ENCODE results near the gene MBD4.

DNA sequence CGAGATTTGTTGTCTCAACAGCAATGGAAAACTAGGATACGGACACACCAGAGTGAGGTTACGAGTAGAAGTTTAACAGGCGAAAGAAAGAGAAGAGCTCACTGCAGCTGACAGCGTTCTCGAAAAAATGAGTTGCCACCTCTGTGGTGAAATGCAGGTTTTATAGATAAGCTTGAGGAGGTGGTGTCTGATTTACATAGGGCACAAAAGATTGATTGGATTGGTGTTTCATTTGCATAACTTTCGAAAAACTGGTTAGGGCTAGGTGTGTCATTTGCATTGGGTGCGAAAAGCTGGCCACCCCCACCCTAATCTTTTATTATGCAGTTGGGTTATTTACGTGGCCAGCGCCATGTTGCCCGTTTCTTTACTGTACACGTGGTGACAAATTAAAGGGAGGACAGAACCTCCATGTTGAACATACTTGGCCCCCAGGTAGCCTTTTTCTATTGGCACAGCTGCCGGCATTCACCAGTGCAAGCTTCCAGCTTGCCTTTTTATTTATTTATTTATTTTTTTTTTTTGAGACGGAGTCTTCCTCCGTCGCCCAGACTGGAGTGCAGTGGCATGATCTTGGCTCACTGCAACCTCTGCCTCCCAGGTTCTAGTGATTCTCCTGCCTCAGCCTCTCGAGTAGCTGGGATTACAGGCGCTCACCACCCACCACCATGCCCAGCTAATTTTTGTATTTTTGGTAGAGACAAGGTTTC, 8.6 kb upstream of the MBD4 start:
- TF ChIP-seq POLR2A (IDR thresholded peaks at IDR 0.05) (no peak), POLR2AphosphoS5 (IDR thresholded peaks at IDR 0.05) (no peak)

Data from upper lobe of left lung (tissue), 4 donors.